Activated CD8-positive, alpha-beta memory T cell treated with anti-CD3 and anti-CD28 coated beads, Interleukin-2, amount 10 ng/mL, durations not matched to agents 7 days and 5 days (primary cell): ENCODE results near the gene COL4A3. TPM values are rescaled to one million over a fixed set of nuclear protein-coding genes. Genes with fewer than 3 reads are reported as not detected.
A peak's percentile ranks its signal among the peaks of the same experiment; 100 is the strongest.
"Not testable (repeated sequence)": the region's sequence is repeated elsewhere in the genome, so short reads cannot be mapped to it uniquely, and the experiment has no call there.

Experiments used
- ATAC-seq: fragments of 150-1000 bp; cut with Tn5 transposase; one replicate; pipeline ENCODE4 v1.10.0; 2021; ENCODE audit warnings: moderate library complexity
- CTCF ChIA-PET: fragments of 350-600 bp; sonication (Branson Sonifier 250); formaldehyde crosslinking; loops from one replicate; lab custom pipeline; 2021; ENCODE audit warnings: antibody characterized with exemption; lab: Charles Lee
- DNase-seq: peaks from one replicate; pipeline ENCODE4 v3.0.0-alpha.2; 2020
- H3K27ac Mint-ChIP-seq: one replicate; pipeline ENCODE4 v1.8.0; 2021; ENCODE audit warnings: mild to moderate bottlenecking, mixed read lengths
- H3K27me3 Mint-ChIP-seq: one replicate; pipeline ENCODE4 v1.8.0; 2021; ENCODE audit warnings: mixed read lengths
- H3K36me3 Mint-ChIP-seq: one replicate; pipeline ENCODE4 v1.8.0; 2021; ENCODE audit warnings: mild to moderate bottlenecking, mixed read lengths
- H3K4me1 Mint-ChIP-seq: one replicate; pipeline ENCODE4 v1.8.0; 2021; ENCODE audit warnings: mixed read lengths
- H3K4me3 Mint-ChIP-seq: one replicate; pipeline ENCODE4 v1.8.0; 2021; ENCODE audit warnings: mild to moderate bottlenecking, moderate library complexity, mixed read lengths
- H3K9me3 Mint-ChIP-seq: one replicate; pipeline ENCODE4 v1.8.0; 2022; ENCODE audit warnings: low read depth, mixed read lengths
- total RNA-seq, 2 experiments: library from RNA; stranded (reverse); gene quantifications; one replicate each; pipeline ENCODE4 v1.2.3, GENCODE V29; 2021

The COL4A3 gene
- total RNA-seq, 2 experiments from 2014 or later, result not detected

GRCh38 chr2:227146456-227146855, 18.0 kb upstream of the COL4A3 start:
- Mint-ChIP-seq H3K4me1 (no peaks in the 10 kb centered on the region), H3K27me3 (peaks cover 18% of the 10 kb centered on the region), H3K9me3 (peaks cover 3% of the 10 kb centered on the region), H3K4me3 (no peak overlapping the region), H3K27ac (no peak overlapping the region), H3K36me3 (no peaks in the 10 kb centered on the region)
- ATAC-seq, result no peak
- peak; percentile 19 for DNase-seq
- CTCF ChIA-PET, result no interaction called here

- Mint-ChIP-seq H3K27ac (no peak overlapping the region), H3K27me3 (peaks cover 20% of the 10 kb centered on the region), H3K4me1 (no peaks in the 10 kb centered on the region), H3K36me3 (no peaks in the 10 kb centered on the region), H3K9me3 (peaks cover 3% of the 10 kb centered on the region), H3K4me3 (no peak overlapping the region)
- DNase-seq (peak; percentile 11), ATAC-seq (no peak)
- CTCF ChIA-PET, result no interaction called here
Observed at GRCh38 chr2:227147023-227147422, 17.4 kb upstream of the COL4A3 start.

- Mint-ChIP-seq H3K4me1 (no peaks in the 10 kb centered on the region), H3K36me3 (no peaks in the 10 kb centered on the region), H3K27ac (no peak overlapping the region), H3K4me3 (no peak overlapping the region), H3K27me3 (peaks cover 20% of the 10 kb centered on the region), H3K9me3 (peaks cover 3% of the 10 kb centered on the region)
- CTCF ChIA-PET, result no interaction called here
- DNase-seq, result no peak
- no peak for ATAC-seq
Observed at GRCh38 chr2:227148106-227148505, 16.3 kb upstream of the COL4A3 start.

GRCh38 chr2:227150222-227150936, 14.0 kb upstream of the COL4A3 start:
- ATAC-seq, result no peak

GRCh38 chr2:227152093-227152766, 12.2 kb upstream of the COL4A3 start:
- peaks cover 3% of the 10 kb centered on the region for H3K9me3 Mint-ChIP-seq
- CTCF ChIA-PET, result no interaction called here
- H3K27me3 Mint-ChIP-seq, result peaks cover 31% of the 10 kb centered on the region
- no peaks in the 10 kb centered on the region for H3K4me1 Mint-ChIP-seq
- H3K36me3 Mint-ChIP-seq, result no peaks in the 10 kb centered on the region
- no peak for ATAC-seq
- no peak overlapping the region for H3K4me3 Mint-ChIP-seq
- H3K27ac Mint-ChIP-seq, result no peak overlapping the region
- no peak for DNase-seq

More at GRCh38 chr2:227150222-227150936, 14.0 kb upstream of the COL4A3 start:
- Mint-ChIP-seq H3K9me3 (peaks cover 3% of the 10 kb centered on the region), H3K27me3 (peaks cover 32% of the 10 kb centered on the region), H3K27ac (no peak overlapping the region), H3K36me3 (no peaks in the 10 kb centered on the region), H3K4me3 (no peak overlapping the region), H3K4me1 (no peaks in the 10 kb centered on the region)
- CTCF ChIA-PET, result no interaction called here
- DNase-seq, result no peak

GRCh38 chr2:227153307-227153706, 11.1 kb upstream of the COL4A3 start:
- Mint-ChIP-seq H3K27ac (no peak overlapping the region), H3K27me3 (peaks cover 34% of the 10 kb centered on the region), H3K4me3 (no peak overlapping the region), H3K36me3 (no peaks in the 10 kb centered on the region), H3K4me1 (no peaks in the 10 kb centered on the region), H3K9me3 (no peaks in the 10 kb centered on the region)
- DNase-seq (no peak), ATAC-seq (no peak)
- CTCF ChIA-PET, result no interaction called here

- Mint-ChIP-seq H3K4me1 (no peaks in the 10 kb centered on the region), H3K27ac (no peak overlapping the region), H3K36me3 (no peaks in the 10 kb centered on the region), H3K4me3 (no peak overlapping the region), H3K27me3 (peaks cover 35% of the 10 kb centered on the region), H3K9me3 (no peaks in the 10 kb centered on the region)
- DNase-seq (no peak), ATAC-seq (no peak)
- CTCF ChIA-PET, result no interaction called here
Observed at GRCh38 chr2:227153758-227154486, 10.5 kb upstream of the COL4A3 start.

GRCh38 chr2:227154986-227155774, 9.2 kb upstream of the COL4A3 start:
- Mint-ChIP-seq H3K4me1 (no peaks in the 10 kb centered on the region), H3K9me3 (no peaks in the 10 kb centered on the region), H3K4me3 (no peak overlapping the region), H3K27me3 (peaks cover 48% of the 10 kb centered on the region), H3K36me3 (no peaks in the 10 kb centered on the region), H3K27ac (no peak overlapping the region)
- CTCF ChIA-PET, result no interaction called here
- DNase-seq (no peak), ATAC-seq (no peak)

- ATAC-seq, result no peak
- Mint-ChIP-seq H3K9me3 (no peaks in the 10 kb centered on the region), H3K27ac (no peak overlapping the region), H3K36me3 (no peaks in the 10 kb centered on the region), H3K4me3 (no peak overlapping the region), H3K4me1 (peaks cover 4% of the 10 kb centered on the region), H3K27me3 (peaks cover 68% of the 10 kb centered on the region)
- no peak for DNase-seq
- CTCF ChIA-PET, result no interaction called here
Observed at GRCh38 chr2:227160164-227160563, 4.3 kb upstream of the COL4A3 start.

- H3K9me3 Mint-ChIP-seq, result no peaks in the 10 kb centered on the region
- H3K27ac Mint-ChIP-seq, result no peak overlapping the region
- H3K4me3 Mint-ChIP-seq, result no peak overlapping the region
- DNase-seq (no peak), ATAC-seq (no peak)
- no peaks in the 10 kb centered on the region for H3K36me3 Mint-ChIP-seq
- peaks cover 7% of the 10 kb centered on the region for H3K4me1 Mint-ChIP-seq
- CTCF ChIA-PET, result no interaction called here
- peaks cover 74% of the 10 kb centered on the region for H3K27me3 Mint-ChIP-seq
Observed at GRCh38 chr2:227161947-227162346, 2.5 kb upstream of the COL4A3 start.

GRCh38 chr2:227163485-227163997, 883 bp upstream of the COL4A3 start:
- no peak for ATAC-seq

GRCh38 chr2:227164763-227165291, 403 bp downstream of the COL4A3 start:
- Mint-ChIP-seq H3K9me3 (no peaks in the 10 kb centered on the region), H3K27ac (no peak overlapping the region), H3K4me1 (peaks cover 7% of the 10 kb centered on the region), H3K27me3 (peaks cover 67% of the 10 kb centered on the region), H3K36me3 (no peaks in the 10 kb centered on the region), H3K4me3 (peak overlapping the region; percentile 47)
- peak; percentile 76 for ATAC-seq
- peak; percentile 67 for DNase-seq
- CTCF ChIA-PET, result no interaction called here

More at GRCh38 chr2:227163485-227163997, 883 bp upstream of the COL4A3 start:
- peak overlapping the region; percentile 43 for H3K4me3 Mint-ChIP-seq
- no peaks in the 10 kb centered on the region for H3K36me3 Mint-ChIP-seq
- CTCF ChIA-PET, result no interaction called here
- peaks cover 7% of the 10 kb centered on the region for H3K4me1 Mint-ChIP-seq
- H3K27ac Mint-ChIP-seq, result no peak overlapping the region
- H3K9me3 Mint-ChIP-seq, result no peaks in the 10 kb centered on the region
- H3K27me3 Mint-ChIP-seq, result peaks cover 76% of the 10 kb centered on the region
- no peak for DNase-seq

GRCh38 chr2:227171779-227172178, 7.4 kb downstream of the COL4A3 start:
- CTCF ChIA-PET, H3K9me3 Mint-ChIP-seq, DNase-seq, H3K4me1 Mint-ChIP-seq, H3K36me3 Mint-ChIP-seq, H3K27ac Mint-ChIP-seq, H3K4me3 Mint-ChIP-seq, ATAC-seq: not testable (repeated sequence)
- peaks cover 16% of the 10 kb centered on the region for H3K27me3 Mint-ChIP-seq
